Endothelial cell of umbilical vein (primary cell): ENCODE data around the gene MTRF1. TPM values are rescaled to one million over a fixed set of nuclear protein-coding genes. Genes with fewer than 3 reads are reported as not detected.

ENCODE experiments used
- BruUV-seq: library from RNA; stranded (reverse); fragments of 400-500 nt; replicated peaks from 2 replicates; lab custom pipeline; 2021; lab: Mats Ljungman, UMichigan
- CTCF ChIA-PET: fragments of 300-600, 350-600 bp; sonication (Branson Sonifier 250); formaldehyde crosslinking; loops from one replicate; lab custom pipeline; 2021; ENCODE audit warnings: antibody characterized with exemption, inconsistent platforms; lab: Charles Lee
- POLR2A ChIA-PET: fragments of 300-600, 350-600 bp; sonication (Branson Sonifier 250); formaldehyde crosslinking; loops from one replicate; lab custom pipeline; 2021; ENCODE audit warnings: antibody characterized with exemption, inconsistent platforms; lab: Charles Lee
- DNase-seq: peaks from one replicate; pipeline ENCODE4 v3.0.0-alpha.2; 2011; ENCODE audit warnings: low read depth, low spot score
- FAIRE-seq: peaks from 2 replicates; lab custom pipeline; 2011; peaks lifted over from hg19 to GRCh38; lab: Jason Lieb, UNC
- H2AFZ ChIP-seq: 2 replicates; pipeline ENCODE4 v1.6.0; 2012; ENCODE audit warnings: low read depth, low read length, control low read depth, inconsistent platforms
- H3K27ac ChIP-seq: 2 replicates; pipeline ENCODE4 v1.5.1; 2011; ENCODE audit warnings: low read depth, mild to moderate bottlenecking, control low read depth, low read length, moderate library complexity; ENCODE audit not compliant: insufficient read depth
- H3K27me3 ChIP-seq, 2 experiments: 2 replicates each; pipeline versions ENCODE4 v1.6.0 to v1.6.1; 2011; ENCODE audit warnings: low read length in 2 of 2, mixed read lengths in 1 of 2; ENCODE audit not compliant: control insufficient read depth in 2 of 2, insufficient read depth in 2 of 2
- H3K36me3 ChIP-seq, 2 experiments: 2 replicates in 1 of 2; 3 replicates in 1 of 2; pipeline ENCODE4 v1.5.1; 2011; ENCODE audit warnings: low read length in 2 of 2, mild to moderate bottlenecking in 1 of 2, moderate library complexity in 1 of 2; ENCODE audit not compliant: control insufficient read depth in 2 of 2, insufficient read depth in 2 of 2; ENCODE audit errors: extremely low read depth in 1 of 2
- H3K4me1 ChIP-seq: 3 replicates; pipeline ENCODE4 v1.5.1; 2011; ENCODE audit warnings: mild to moderate bottlenecking, low read length; ENCODE audit not compliant: control insufficient read depth, insufficient read depth; ENCODE audit errors: extremely low read depth
- H3K4me2 ChIP-seq: 2 replicates; pipeline ENCODE4 v1.6.1; 2011; ENCODE audit warnings: low read length, control low read depth, mixed read lengths; ENCODE audit not compliant: insufficient read depth
- H3K4me3 ChIP-seq, 3 experiments: fragments of 200-600 bp in 1 of 3; sonication (generic), shearing (Covaris generic) in 1 of 3; replicated peaks in 1 of 3; 2 replicates each; pipeline ENCODE4 v1.5.1; 2011 to 2016; ENCODE audit warnings: control low read depth in 3 of 3, low read length in 3 of 3, mild to moderate bottlenecking in 2 of 3, inconsistent platforms in 1 of 3, low read depth in 1 of 3, moderate library complexity in 1 of 3; ENCODE audit not compliant: insufficient read depth in 1 of 3
- H3K79me2 ChIP-seq: 2 replicates; pipeline ENCODE4 v1.6.0; 2012; ENCODE audit warnings: low read length, inconsistent platforms; ENCODE audit not compliant: control insufficient read depth, insufficient read depth
- H3K9ac ChIP-seq: replicated peaks from 2 replicates; pipeline ENCODE3; 2011; ENCODE audit warnings: low read length, control low read depth; ENCODE audit not compliant: insufficient read depth; ENCODE audit errors: extremely low read depth
- H3K9me1 ChIP-seq: replicated peaks from 3 replicates; pipeline ENCODE4 v1.6.0; 2011; ENCODE audit warnings: mild to moderate bottlenecking, low read length; ENCODE audit not compliant: control insufficient read depth, insufficient read depth; ENCODE audit errors: extremely low read depth
- H3K9me3 ChIP-seq: replicated peaks from 2 replicates; pipeline ENCODE4 v1.5.1; 2012; ENCODE audit warnings: low read length, inconsistent platforms; ENCODE audit not compliant: control insufficient read depth, insufficient read depth
- H4K20me1 ChIP-seq: replicated peaks from 2 replicates; pipeline ENCODE3; 2011; ENCODE audit warnings: mild to moderate bottlenecking, low read length; ENCODE audit not compliant: control insufficient read depth, insufficient read depth; ENCODE audit errors: extremely low read depth
- EZH2 ChIP-seq: IDR thresholded peaks from 2 replicates; pipeline ENCODE4 v1.6.1; 2012; ENCODE audit warnings: borderline replicate concordance, low read depth, mild to moderate bottlenecking, moderate library complexity, low read length, inconsistent platforms; ENCODE audit not compliant: severe bottlenecking
- FOS ChIP-seq: IDR thresholded peaks from 2 replicates; pipeline ENCODE4 v1.6.1; 2011; ENCODE audit warnings: mild to moderate bottlenecking, low read length, moderate library complexity, borderline replicate concordance; ENCODE audit not compliant: insufficient read depth
- GATA2 ChIP-seq: IDR thresholded peaks from 2 replicates; pipeline ENCODE4 v1.7.0; 2011; ENCODE audit warnings: low read depth, mild to moderate bottlenecking, moderate library complexity, mixed read lengths, low read length; ENCODE audit not compliant: insufficient read length, insufficient read depth
- JUN ChIP-seq: IDR thresholded peaks from 2 replicates; pipeline ENCODE4 v1.6.1; 2011; ENCODE audit warnings: borderline replicate concordance, low read depth; ENCODE audit not compliant: insufficient read length, insufficient read depth
- MYC ChIP-seq: IDR thresholded peaks from one replicate; pipeline ENCODE4 v1.6.1; 2011; ENCODE audit warnings: mild to moderate bottlenecking, low read depth, low read length
- POLR2A ChIP-seq: IDR thresholded peaks from 2 replicates; pipeline ENCODE4 v1.6.1; 2012; ENCODE audit warnings: low read depth, mild to moderate bottlenecking, control low read depth, low read length
- POLR2AphosphoS5 ChIP-seq: IDR thresholded peaks from 2 replicates; pipeline ENCODE4 v1.6.1; 2012; ENCODE audit warnings: low read depth, mild to moderate bottlenecking, control low read depth, low read length, moderate library complexity; ENCODE audit not compliant: insufficient read depth
- dilution Hi-C: fragments of 300-500 bp; cut with MboI; formaldehyde crosslinking; loops from one replicate; pipeline ENCODE4 v1.15.0; 2019; ENCODE audit warnings: low sequenced_read_pairs; ENCODE audit not compliant: extremely low pct_ligation_motif_present
- intact Hi-C: fragments of 100-400 bp; cut with micrococcal nuclease; formaldehyde crosslinking; loops from one replicate; pipeline ENCODE4 v1.10.0; 2022
- polyA plus RNA-seq, 4 experiments: library from polyadenylated mRNA; depleted of rRNA in 3 of 4; stranded (reverse) in 3 of 4; unstranded in 1 of 4; fragments of >200 nt; gene quantifications; 2 replicates each; pipeline versions ENCODE4 v1.2.1 to v1.2.3, GENCODE V29; 2011 to 2012; ENCODE audit warnings: missing spikeins in 1 of 4
- total RNA-seq: library from RNA; stranded (reverse); gene quantifications from 2 replicates; pipeline ENCODE4 v1.2.3, GENCODE V29; 2021
- TF ChIP-seq, protein P1 (sequence below), 2 donors: IDR thresholded peaks; 1 replicate in 1 of 2; 2 replicates in 1 of 2; pipeline ENCODE4 v1.5.1; 2011; ENCODE audit warnings: low read length in 2 of 2, mild to moderate bottlenecking in 2 of 2, moderate library complexity in 2 of 2, control low read depth in 1 of 2, inconsistent platforms in 1 of 2, low read depth in 1 of 2; ENCODE audit not compliant: insufficient read depth in 1 of 2; ENCODE audit errors: extremely low read depth in 1 of 2
- TF ChIP-seq, protein P2 (sequence below): IDR thresholded peaks from 2 replicates; pipeline ENCODE4 v1.6.1; 2011; ENCODE audit not compliant: insufficient read depth, insufficient read length

MTRF1 gene
- total and polyA plus RNA-seq, 2 donors (not counting 3 experiments of a cell fraction or from before 2014, with no cell fraction given) = 8.0 to 16.3 TPM

DNA sequence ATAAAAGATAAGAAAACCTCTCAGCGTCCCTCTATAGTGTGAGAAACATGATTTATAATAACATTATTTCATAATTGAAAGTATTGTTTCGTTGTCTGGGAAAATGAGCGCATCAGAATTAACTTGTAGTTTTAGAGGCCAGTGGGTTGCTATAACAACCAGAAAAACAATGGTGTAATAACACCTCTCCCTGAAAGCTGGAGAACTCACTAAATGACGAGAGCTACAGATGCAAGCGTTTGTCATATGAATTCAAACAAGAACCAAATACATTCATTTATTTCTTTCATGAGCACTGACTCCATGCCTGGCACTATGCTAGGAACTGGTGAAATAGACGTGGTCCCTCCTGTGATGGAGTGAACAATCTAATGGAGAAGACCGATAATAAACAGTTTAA lies 85.3 kb downstream of the MTRF1 start:
- FAIRE-seq = no peak
- BruUV-seq = no TSS peak
- no peak for DNase-seq
- Histone ChIP-seq H3K4me1 (no peaks in the 10 kb centered on the region), H3K9ac (no peak overlapping the region), H3K79me2 (no peaks in the 10 kb centered on the region), H3K4me2 (no peak overlapping the region), H3K27ac (no peak overlapping the region), H3K4me3 (no peak overlapping the region), H4K20me1 (no peaks in the 10 kb centered on the region), H2AFZ (no peak overlapping the region), H3K9me1 (no peaks in the 10 kb centered on the region), H3K36me3 (no peaks in the 10 kb centered on the region), H3K9me3 (no peaks in the 10 kb centered on the region), H3K27me3 (no peaks in the 10 kb centered on the region)
- dilution Hi-C loops = no loop called here
- intact Hi-C loops = no loop called here
- ChIA-PET POLR2A (no interaction called here), CTCF (no interaction called here)
- TF ChIP-seq FOS (no peak), POLR2A (no peak), EZH2 (no peak)
- TF ChIP-seq, protein P1, sequence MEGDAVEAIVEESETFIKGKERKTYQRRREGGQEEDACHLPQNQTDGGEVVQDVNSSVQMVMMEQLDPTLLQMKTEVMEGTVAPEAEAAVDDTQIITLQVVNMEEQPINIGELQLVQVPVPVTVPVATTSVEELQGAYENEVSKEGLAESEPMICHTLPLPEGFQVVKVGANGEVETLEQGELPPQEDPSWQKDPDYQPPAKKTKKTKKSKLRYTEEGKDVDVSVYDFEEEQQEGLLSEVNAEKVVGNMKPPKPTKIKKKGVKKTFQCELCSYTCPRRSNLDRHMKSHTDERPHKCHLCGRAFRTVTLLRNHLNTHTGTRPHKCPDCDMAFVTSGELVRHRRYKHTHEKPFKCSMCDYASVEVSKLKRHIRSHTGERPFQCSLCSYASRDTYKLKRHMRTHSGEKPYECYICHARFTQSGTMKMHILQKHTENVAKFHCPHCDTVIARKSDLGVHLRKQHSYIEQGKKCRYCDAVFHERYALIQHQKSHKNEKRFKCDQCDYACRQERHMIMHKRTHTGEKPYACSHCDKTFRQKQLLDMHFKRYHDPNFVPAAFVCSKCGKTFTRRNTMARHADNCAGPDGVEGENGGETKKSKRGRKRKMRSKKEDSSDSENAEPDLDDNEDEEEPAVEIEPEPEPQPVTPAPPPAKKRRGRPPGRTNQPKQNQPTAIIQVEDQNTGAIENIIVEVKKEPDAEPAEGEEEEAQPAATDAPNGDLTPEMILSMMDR (IDR thresholded peaks at IDR 0.05; ENCODE audit: extremely low read depth in 1 of 2, insufficient read depth in 1 of 2, low read depth in 1 of 2, low read length in 2 of 2) = no peak
- TF ChIP-seq, protein P2, sequence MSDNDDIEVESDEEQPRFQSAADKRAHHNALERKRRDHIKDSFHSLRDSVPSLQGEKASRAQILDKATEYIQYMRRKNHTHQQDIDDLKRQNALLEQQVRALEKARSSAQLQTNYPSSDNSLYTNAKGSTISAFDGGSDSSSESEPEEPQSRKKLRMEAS = no peak

DNA sequence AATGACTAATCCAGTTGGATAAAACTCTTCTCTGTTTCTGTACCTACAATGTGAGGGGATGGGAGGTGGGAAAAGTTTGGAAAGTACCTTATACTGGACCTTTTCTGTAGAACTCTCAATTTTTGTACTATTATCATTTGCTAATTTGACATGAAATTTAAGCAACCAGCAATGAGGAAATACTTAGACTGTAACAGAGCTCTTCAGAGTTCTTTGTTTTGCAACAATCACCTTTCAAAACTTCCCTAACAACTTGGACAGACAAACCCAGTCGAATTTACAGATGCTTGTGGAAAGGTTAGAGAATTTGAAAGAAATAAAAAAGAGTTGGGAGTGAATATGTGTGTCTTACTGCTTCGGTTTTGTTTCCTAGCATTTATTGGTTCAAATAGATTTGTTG lies 85.8 kb downstream of the MTRF1 start:
- Histone ChIP-seq H3K9me3 (no peaks in the 10 kb centered on the region), H3K27ac (no peak overlapping the region), H3K27me3 (no peaks in the 10 kb centered on the region), H3K79me2 (no peaks in the 10 kb centered on the region), H3K4me1 (no peaks in the 10 kb centered on the region), H3K36me3 (no peaks in the 10 kb centered on the region), H4K20me1 (no peaks in the 10 kb centered on the region), H2AFZ (no peak overlapping the region), H3K9ac (no peak overlapping the region), H3K4me3 (no peak overlapping the region), H3K4me2 (no peak overlapping the region), H3K9me1 (no peaks in the 10 kb centered on the region)
- no TSS peak for BruUV-seq
- TF ChIP-seq POLR2A (no peak), EZH2 (no peak), GATA2 (no peak), POLR2AphosphoS5 (no peak), MYC (no peak), FOS (no peak), JUN (no peak)
- TF ChIP-seq, protein P2 = no peak
- TF ChIP-seq, protein P1 (IDR thresholded peaks at IDR 0.05; ENCODE audit: extremely low read depth in 1 of 2, insufficient read depth in 1 of 2, low read depth in 1 of 2, low read length in 2 of 2) = no peak
- dilution Hi-C loops (no loop called here), intact Hi-C loops (no loop called here)
- no peak for FAIRE-seq
- CTCF ChIA-PET = no interaction called here
- DNase-seq = no peak
- POLR2A ChIA-PET = no interaction called here
